Activated T-helper 17 cell treated with anti-CD3 and anti-CD28 coated beads, Interleukin-2, amount 50 U/mL, for 72 hours (primary cell): ENCODE results near the gene ALG14. TPM values are rescaled to one million over a fixed set of nuclear protein-coding genes. Genes with fewer than 3 reads are reported as not detected.
"Not testable (repeated sequence)": the region's sequence is repeated elsewhere in the genome, so short reads cannot be mapped to it uniquely, and the experiment has no call there.

Experiments
- ATAC-seq: fragments of 150-1000 bp; cut with Tn5 transposase; replicated peaks from 2 replicates; pipeline ENCODE4 v1.10.0; 2021; ENCODE audit warnings: mild to moderate bottlenecking, moderate library complexity
- H3K27ac Mint-ChIP-seq: one replicate; pipeline ENCODE4 v1.8.0; 2022; ENCODE audit warnings: mixed read lengths
- H3K27me3 Mint-ChIP-seq: one replicate; pipeline ENCODE4 v1.8.0; 2022; ENCODE audit warnings: mixed read lengths
- H3K36me3 Mint-ChIP-seq: one replicate; pipeline ENCODE4 v1.8.0; 2022; ENCODE audit warnings: low read depth, mild to moderate bottlenecking, mixed read lengths
- H3K4me1 Mint-ChIP-seq: one replicate; pipeline ENCODE4 v1.8.0; 2022; ENCODE audit warnings: mixed read lengths
- H3K4me3 Mint-ChIP-seq: one replicate; pipeline ENCODE4 v1.8.0; 2022; ENCODE audit warnings: mild to moderate bottlenecking, mixed read lengths
- H3K9me3 Mint-ChIP-seq: one replicate; pipeline ENCODE4 v1.8.0; 2022; ENCODE audit warnings: mixed read lengths
- total RNA-seq, 2 donors: library from RNA; stranded (reverse); gene quantifications; one replicate each; pipeline ENCODE4 v1.2.3, GENCODE V29; 2022

The ALG14 gene
- total RNA-seq, 2 donors from 2014 or later: 6.2 to 7.8 TPM

GRCh38 chr1:94946886-94947285, 125.9 kb downstream of the ALG14 start:
- no peak for ATAC-seq
- Mint-ChIP-seq H3K4me1 (no peaks in the 10 kb centered on the region), H3K36me3 (no peaks in the 10 kb centered on the region), H3K27me3 (peaks cover 17% of the 10 kb centered on the region), H3K9me3 (no peaks in the 10 kb centered on the region), H3K27ac (no peak overlapping the region), H3K4me3 (no peak overlapping the region)

- Mint-ChIP-seq H3K4me1 (no peaks in the 10 kb centered on the region), H3K9me3 (no peaks in the 10 kb centered on the region), H3K27ac (no peak overlapping the region), H3K36me3 (no peaks in the 10 kb centered on the region), H3K4me3 (no peak overlapping the region), H3K27me3 (peaks cover 22% of the 10 kb centered on the region)
- no peak for ATAC-seq
Observed at GRCh38 chr1:94942171-94943128, 130.3 kb downstream of the ALG14 start.

GRCh38 chr1:94941480-94941879, 131.3 kb downstream of the ALG14 start:
- H3K27ac Mint-ChIP-seq, H3K9me3 Mint-ChIP-seq, H3K4me1 Mint-ChIP-seq, H3K36me3 Mint-ChIP-seq, ATAC-seq, H3K4me3 Mint-ChIP-seq: not testable (repeated sequence)
- peaks cover 22% of the 10 kb centered on the region for H3K27me3 Mint-ChIP-seq

- ATAC-seq: no peak
- Mint-ChIP-seq H3K4me1 (no peaks in the 10 kb centered on the region), H3K36me3 (no peaks in the 10 kb centered on the region)
Observed at GRCh38 chr1:94940738-94941137, 132.0 kb downstream of the ALG14 start.

GRCh38 chr1:94937820-94938219, 134.9 kb downstream of the ALG14 start:
- no peaks in the 10 kb centered on the region for H3K36me3 Mint-ChIP-seq
- H3K27ac Mint-ChIP-seq: no peak overlapping the region
- H3K27me3 Mint-ChIP-seq: peaks cover 5% of the 10 kb centered on the region
- H3K9me3 Mint-ChIP-seq: no peaks in the 10 kb centered on the region
- H3K4me1 Mint-ChIP-seq: no peaks in the 10 kb centered on the region
- no peak overlapping the region for H3K4me3 Mint-ChIP-seq
- ATAC-seq: no peak

More at GRCh38 chr1:94940738-94941137, 132.0 kb downstream of the ALG14 start:
- no peaks in the 10 kb centered on the region for H3K9me3 Mint-ChIP-seq
- no peak overlapping the region for H3K27ac Mint-ChIP-seq
- peaks cover 22% of the 10 kb centered on the region for H3K27me3 Mint-ChIP-seq
- H3K4me3 Mint-ChIP-seq: no peak overlapping the region

GRCh38 chr1:94936861-94937620, 135.7 kb downstream of the ALG14 start:
- Mint-ChIP-seq H3K27ac (no peak overlapping the region), H3K27me3 (peaks cover 5% of the 10 kb centered on the region)
- ATAC-seq: no peak

GRCh38 chr1:94935476-94935875, 137.3 kb downstream of the ALG14 start:
- no peak for ATAC-seq
- Mint-ChIP-seq H3K27me3 (peaks cover 5% of the 10 kb centered on the region), H3K9me3 (no peaks in the 10 kb centered on the region), H3K4me1 (no peaks in the 10 kb centered on the region), H3K36me3 (no peaks in the 10 kb centered on the region), H3K4me3 (no peak overlapping the region), H3K27ac (no peak overlapping the region)

More at GRCh38 chr1:94936861-94937620, 135.7 kb downstream of the ALG14 start:
- Mint-ChIP-seq H3K4me3 (no peak overlapping the region), H3K36me3 (no peaks in the 10 kb centered on the region), H3K9me3 (no peaks in the 10 kb centered on the region), H3K4me1 (no peaks in the 10 kb centered on the region)

GRCh38 chr1:94935034-94935433, 137.7 kb downstream of the ALG14 start:
- H3K27me3 Mint-ChIP-seq: peaks cover 5% of the 10 kb centered on the region
- H3K27ac Mint-ChIP-seq: no peak overlapping the region
- no peak for ATAC-seq
- H3K9me3 Mint-ChIP-seq: no peaks in the 10 kb centered on the region
- H3K4me3 Mint-ChIP-seq: no peak overlapping the region
- H3K4me1 Mint-ChIP-seq: no peaks in the 10 kb centered on the region
- H3K36me3 Mint-ChIP-seq: no peaks in the 10 kb centered on the region

GRCh38 chr1:94934551-94934950, 138.2 kb downstream of the ALG14 start:
- Mint-ChIP-seq H3K4me1 (no peaks in the 10 kb centered on the region), H3K4me3 (no peak overlapping the region), H3K9me3 (no peaks in the 10 kb centered on the region), H3K27me3 (peaks cover 5% of the 10 kb centered on the region), H3K36me3 (no peaks in the 10 kb centered on the region), H3K27ac (no peak overlapping the region)
- ATAC-seq: no peak

GRCh38 chr1:94931254-94931841, 141.4 kb downstream of the ALG14 start:
- H3K27me3 Mint-ChIP-seq: peaks cover 8% of the 10 kb centered on the region
- peaks cover 5% of the 10 kb centered on the region for H3K36me3 Mint-ChIP-seq
- ATAC-seq: no peak
- peaks cover 5% of the 10 kb centered on the region for H3K4me1 Mint-ChIP-seq
- no peak overlapping the region for H3K27ac Mint-ChIP-seq
- no peak overlapping the region for H3K4me3 Mint-ChIP-seq
- no peaks in the 10 kb centered on the region for H3K9me3 Mint-ChIP-seq

- peaks cover 5% of the 10 kb centered on the region for H3K36me3 Mint-ChIP-seq
- peaks cover 22% of the 10 kb centered on the region for H3K27me3 Mint-ChIP-seq
- H3K4me3 Mint-ChIP-seq: no peak overlapping the region
- no peak for ATAC-seq
- H3K9me3 Mint-ChIP-seq: no peaks in the 10 kb centered on the region
- no peak overlapping the region for H3K27ac Mint-ChIP-seq
- H3K4me1 Mint-ChIP-seq: peaks cover 5% of the 10 kb centered on the region
Observed at GRCh38 chr1:94929351-94930217, 143.2 kb downstream of the ALG14 start.

- Mint-ChIP-seq H3K4me3 (peak overlapping the region; percentile 78), H3K27me3 (peaks cover 29% of the 10 kb centered on the region), H3K27ac (no peak overlapping the region), H3K4me1 (peaks cover 5% of the 10 kb centered on the region), H3K36me3 (peaks cover 5% of the 10 kb centered on the region), H3K9me3 (no peaks in the 10 kb centered on the region)
- no peak for ATAC-seq
Observed at GRCh38 chr1:94928293-94928939, 144.3 kb downstream of the ALG14 start.

- Mint-ChIP-seq H3K4me1 (peaks cover 5% of the 10 kb centered on the region), H3K4me3 (peak overlapping the region; percentile 78), H3K27ac (no peak overlapping the region), H3K27me3 (peaks cover 35% of the 10 kb centered on the region), H3K36me3 (peaks cover 5% of the 10 kb centered on the region), H3K9me3 (no peaks in the 10 kb centered on the region)
- no peak for ATAC-seq
Observed at GRCh38 chr1:94927405-94928175, 145.2 kb downstream of the ALG14 start.
